SH-SY5Y (cell line): Measurements from ENCODE around the gene LGI2.

Experiments used
- GATA2 ChIP-seq: IDR thresholded peaks from 2 replicates; pipeline ENCODE4 v1.6.1; 2011; ENCODE audit warnings: mild to moderate bottlenecking, low read depth, low read length
- GATA3 ChIP-seq: IDR thresholded peaks from 2 replicates; pipeline ENCODE4 v1.6.1; 2011; ENCODE audit warnings: low read depth, mild to moderate bottlenecking, low read length, moderate library complexity

DNA sequence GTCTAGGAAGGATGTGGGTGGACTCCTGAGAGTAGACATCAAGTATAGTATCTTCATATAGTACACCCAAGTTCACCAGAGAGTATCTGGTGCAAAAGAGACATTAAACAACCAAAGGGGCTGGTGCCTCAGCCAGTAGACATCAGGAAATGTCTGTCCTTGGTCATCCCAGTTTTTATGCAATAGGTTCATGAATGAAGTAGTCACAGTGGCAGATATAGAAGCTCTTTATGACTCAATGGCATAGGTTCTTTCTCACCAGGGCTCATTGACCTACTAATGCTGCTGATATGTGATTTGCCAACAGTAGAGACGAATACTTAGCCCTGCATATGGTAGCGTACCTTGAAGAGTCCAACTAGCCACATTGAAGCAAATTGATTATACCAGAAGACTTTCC is 72.9 kb downstream of the LGI2 start:
- TF ChIP-seq GATA3: no peak
- no peak for TF ChIP-seq GATA2
